H9 (cell line): ENCODE measurements around the gene DNAI2. TPM values are rescaled to one million over a fixed set of nuclear protein-coding genes. Genes with fewer than 3 reads are reported as not detected.
A peak's percentile ranks its signal among the peaks of the same experiment; 100 is the strongest.

Experiments used
- DNase-seq: peaks from one replicate; pipeline ENCODE4 v3.0.0-alpha.2; 2017
- H2AFZ ChIP-seq: one replicate; pipeline ENCODE4 v1.6.1; 2013; ENCODE audit warnings: mild to moderate bottlenecking, low read length, control low read depth, moderate library complexity
- H2AK5ac ChIP-seq: 2 replicates; pipeline ENCODE4 v1.6.1; 2013; ENCODE audit warnings: low read length, control low read depth, mixed read lengths; ENCODE audit not compliant: insufficient read length
- H2BK120ac ChIP-seq: one replicate; pipeline ENCODE4 v1.6.1; 2013; ENCODE audit warnings: low read depth, mild to moderate bottlenecking, low read length, control low read depth, inconsistent platforms; ENCODE audit not compliant: poor library complexity, severe bottlenecking
- H2BK12ac ChIP-seq: 2 replicates; pipeline ENCODE4 v1.6.1; 2013; ENCODE audit warnings: low read length, control low read depth, mixed read lengths, low read depth; ENCODE audit not compliant: insufficient read length
- H2BK15ac ChIP-seq: 2 replicates; pipeline ENCODE4 v1.6.1; 2013; ENCODE audit warnings: low read depth, low read length, control low read depth
- H2BK20ac ChIP-seq: one replicate; pipeline ENCODE4 v1.6.1; 2013; ENCODE audit warnings: low read depth, mild to moderate bottlenecking, low read length, control low read depth, inconsistent platforms; ENCODE audit not compliant: poor library complexity, severe bottlenecking
- H2BK5ac ChIP-seq: 2 replicates; pipeline ENCODE4 v1.6.1; 2013; ENCODE audit warnings: low read length, control low read depth, mixed read lengths; ENCODE audit not compliant: insufficient read length
- H3K14ac ChIP-seq: 2 replicates; pipeline ENCODE4 v1.6.1; 2013; ENCODE audit warnings: low read length, control low read depth; ENCODE audit not compliant: insufficient read depth
- H3K18ac ChIP-seq: 2 replicates; pipeline ENCODE4 v1.6.1; 2013; ENCODE audit warnings: low read depth, mild to moderate bottlenecking, mixed read lengths, low read length, control low read depth; ENCODE audit not compliant: insufficient read length
- H3K23ac ChIP-seq: 2 replicates; pipeline ENCODE4 v1.6.1; 2013; ENCODE audit warnings: low read length, control low read depth, mixed read lengths, low read depth; ENCODE audit not compliant: insufficient read length
- H3K23me2 ChIP-seq: 2 replicates; pipeline ENCODE4 v1.6.1; 2013; ENCODE audit warnings: low read depth, mild to moderate bottlenecking, mixed read lengths, low read length, control low read depth; ENCODE audit not compliant: insufficient read length, poor library complexity, severe bottlenecking
- H3K27ac ChIP-seq: 2 replicates; pipeline ENCODE4 v1.5.1; 2013; ENCODE audit warnings: low read length, control low read depth, mixed read lengths, low read depth; ENCODE audit not compliant: insufficient read length
- H3K27me3 ChIP-seq: 2 replicates; pipeline ENCODE4 v1.6.1; 2013; ENCODE audit warnings: low read length, control low read depth, inconsistent platforms; ENCODE audit not compliant: insufficient read depth
- H3K4ac ChIP-seq: 2 replicates; pipeline ENCODE4 v1.6.1; 2013; ENCODE audit warnings: low read depth, mild to moderate bottlenecking, control low read depth, inconsistent platforms, low read length, moderate library complexity
- H3K4me1 ChIP-seq: 2 replicates; pipeline ENCODE4 v1.6.1; 2013; ENCODE audit warnings: low read length, control low read depth, inconsistent platforms; ENCODE audit not compliant: insufficient read depth
- H3K4me2 ChIP-seq: 2 replicates; pipeline ENCODE4 v1.6.1; 2013; ENCODE audit warnings: low read length, control low read depth, mixed read lengths; ENCODE audit not compliant: insufficient read length, insufficient read depth
- H3K56ac ChIP-seq: 2 replicates; pipeline ENCODE4 v1.6.1; 2013; ENCODE audit warnings: low read depth, mild to moderate bottlenecking, mixed read lengths, low read length, control low read depth; ENCODE audit not compliant: insufficient read length
- H3K79me1 ChIP-seq: 2 replicates; pipeline ENCODE4 v1.6.1; 2013; ENCODE audit warnings: low read depth, mild to moderate bottlenecking, moderate library complexity, low read length, control low read depth, inconsistent platforms; ENCODE audit not compliant: insufficient read depth, poor library complexity, severe bottlenecking
- H3K79me2 ChIP-seq: 2 replicates; pipeline ENCODE4 v1.6.1; 2013; ENCODE audit warnings: low read length, control low read depth, inconsistent platforms; ENCODE audit not compliant: insufficient read depth
- H3K9ac ChIP-seq: 2 replicates; pipeline ENCODE4 v1.6.1; 2013; ENCODE audit warnings: low read length, control low read depth, mixed read lengths; ENCODE audit not compliant: insufficient read length; ENCODE audit errors: extremely low read depth
- H3K9me3 ChIP-seq: one replicate; pipeline ENCODE4 v1.6.1; 2013; ENCODE audit warnings: low read depth, low read length, inconsistent platforms; ENCODE audit not compliant: control insufficient read depth
- H3T11ph ChIP-seq: one replicate; pipeline ENCODE4 v1.6.1; 2013; ENCODE audit warnings: mild to moderate bottlenecking, low read length, control low read depth, inconsistent platforms
- H4K20me1 ChIP-seq: one replicate; pipeline ENCODE4 v1.6.1; 2013; ENCODE audit not compliant: control insufficient read depth, insufficient read length, insufficient read depth
- H4K5ac ChIP-seq: 2 replicates; pipeline ENCODE4 v1.6.1; 2013; ENCODE audit warnings: low read depth, mild to moderate bottlenecking, mixed read lengths, low read length, control low read depth; ENCODE audit not compliant: insufficient read length
- H4K8ac ChIP-seq: replicated peaks from 2 replicates; pipeline ENCODE4 v1.6.1; 2013; ENCODE audit warnings: low read length, control low read depth, mixed read lengths, low read depth; ENCODE audit not compliant: insufficient read length
- H4K91ac ChIP-seq: 2 replicates; pipeline ENCODE4 v1.6.1; 2013; ENCODE audit warnings: low read depth, mild to moderate bottlenecking, moderate library complexity, mixed read lengths, low read length, control low read depth; ENCODE audit not compliant: insufficient read length
- H3K27ac Mint-ChIP-seq, 3 experiments: 2 replicates in 2 of 3; 3 replicates in 1 of 3; pipeline ENCODE4 v1.8.0; 2020 to 2021; ENCODE audit warnings: mixed read lengths in 3 of 3, mild to moderate bottlenecking in 1 of 3, moderate library complexity in 1 of 3
- H3K27me3 Mint-ChIP-seq: 2 replicates; pipeline ENCODE4 v1.8.0; 2021; ENCODE audit warnings: low read depth, mild to moderate bottlenecking, moderate library complexity, mixed read lengths
- H3K36me3 Mint-ChIP-seq, 3 experiments: 2 replicates in 2 of 3; 3 replicates in 1 of 3; pipeline ENCODE4 v1.8.0; 2020 to 2021; ENCODE audit warnings: low read depth in 3 of 3, mixed read lengths in 3 of 3; ENCODE audit not compliant: insufficient read depth in 1 of 3
- H3K4me1 Mint-ChIP-seq, 2 experiments: 2 replicates each; pipeline ENCODE4 v1.8.0; 2020; ENCODE audit warnings: mixed read lengths in 2 of 2
- H3K4me3 Mint-ChIP-seq, 2 experiments: 2 replicates in 1 of 2; 3 replicates in 1 of 2; pipeline ENCODE4 v1.8.0; 2020 to 2021; ENCODE audit warnings: mild to moderate bottlenecking in 2 of 2, mixed read lengths in 2 of 2, moderate library complexity in 1 of 2
- H3K9me3 Mint-ChIP-seq, 2 experiments: 2 replicates in 1 of 2; 3 replicates in 1 of 2; pipeline ENCODE4 v1.8.0; 2020; ENCODE audit warnings: mild to moderate bottlenecking in 2 of 2, mixed read lengths in 2 of 2, moderate library complexity in 1 of 2
- CTCF ChIP-seq: fragments of 200-600 bp; sonication (generic); conservative IDR thresholded peaks from 3 replicates; pipeline ENCODE4 v1.8.0; 2021; ENCODE audit warnings: antibody characterized with exemption, mild to moderate bottlenecking
- WGBS: extraction: QIAGEN DNeasy Blood & Tissue Kit; methylation state at CpG from one replicate; pipeline ENCODE4 v1.1.7; 2013; ENCODE audit warnings: missing lambda C conversion rate, low lambda C conversion rate, mixed read lengths; ENCODE audit not compliant: insufficient read length; ENCODE audit errors: extremely low coverage; 5-methylcytosine and 5-hydroxymethylcytosine counted together
- total RNA-seq: library from RNA; stranded (reverse); gene quantifications from 2 replicates; pipeline ENCODE4 v1.2.1, GENCODE V29; 2021

The DNAI2 gene
- total RNA-seq, 1 experiment from 2014 or later, result not detected

GRCh38 chr17:74358697-74359096 is 84.7 kb downstream of the DNAI2 start:
- H3K27me3 Mint-ChIP-seq, result peaks cover 79% of the 10 kb centered on the region
- Histone ChIP-seq H2AK5ac (no peak overlapping the region), H3K9me3 (no peaks in the 10 kb centered on the region), H3K23ac (no peak overlapping the region), H3K79me1 (no peaks in the 10 kb centered on the region), H4K5ac (no peak overlapping the region), H3K14ac (no peak overlapping the region), H2BK15ac (no peak overlapping the region), H2BK120ac (no peak overlapping the region), H3K18ac (no peak overlapping the region), H4K8ac (no peak overlapping the region), H4K20me1 (no peaks in the 10 kb centered on the region), H3K27ac (no peak overlapping the region), H3K23me2 (peaks cover 3% of the 10 kb centered on the region), H4K91ac (no peak overlapping the region), H3K79me2 (no peaks in the 10 kb centered on the region), H2BK5ac (no peak overlapping the region), H3K4ac (no peak overlapping the region), H3K9ac (no peak overlapping the region), H2AFZ (no peak overlapping the region), H3T11ph (no peak overlapping the region), H2BK20ac (no peak overlapping the region), H3K56ac (no peak overlapping the region), H3K4me2 (no peak overlapping the region), H2BK12ac (no peak overlapping the region), H3K4me1 (peaks cover 2% of the 10 kb centered on the region; the same call in 1 of the 2 replicates), H3K27me3 (no peaks in the 10 kb centered on the region; the same call in 1 of the 2 replicates)
- no CpG with 5 or more reads among the region's 9 CpGs for WGBS
- H3K4me3 Mint-ChIP-seq, result peak overlapping the region in 1 of 2 experiments; percentile 18; a peak in 1 of 5 replicates
- H3K4me1 Mint-ChIP-seq, result peaks cover 18 to 43% of the 10 kb centered on the region in 2 experiments
- no peak for DNase-seq
- peaks cover 0 to 9% (median 7%) of the 10 kb centered on the region in 3 experiments; a peak in 4 of 7 replicates for H3K36me3 Mint-ChIP-seq
- H3K27ac Mint-ChIP-seq, result no peak overlapping the region; a peak in 1 of 7 replicates
- H3K9me3 Mint-ChIP-seq, result no peaks in the 10 kb centered on the region; a peak in 1 of 5 replicates
- no peak for TF ChIP-seq CTCF
